MCF 10A (cell line): ENCODE results near the gene MAML2. TPM values are rescaled to one million over a fixed set of nuclear protein-coding genes. Genes with fewer than 3 reads are reported as not detected.

Experiments
- BruUV-seq: library from RNA; stranded (reverse); fragments of 400-500 nt; replicated peaks from 2 replicates; lab custom pipeline; 2021; lab: Mats Ljungman, UMichigan
- CTCF ChIA-PET: fragments of 300-600 bp; sonication (Branson Sonifier 250); formaldehyde crosslinking; extraction: SDS; loops from one replicate; lab custom pipeline; 2021; ENCODE audit warnings: antibody characterized with exemption, inconsistent platforms; lab: Yijun Ruan, JAX
- POLR2A ChIA-PET: fragments of 300-600, 350-650 bp; sonication (Branson Sonifier 250); formaldehyde crosslinking; extraction: SDS; loops from one replicate; lab custom pipeline; 2020; ENCODE audit warnings: antibody characterized with exemption, inconsistent platforms; lab: Yijun Ruan, JAX
- DNase-seq: peaks from one replicate; pipeline ENCODE4 v3.0.0-alpha.2; 2018; ENCODE audit not compliant: unreplicated experiment
- H3K27ac Mint-ChIP-seq: one replicate; pipeline ENCODE4 v1.8.0; 2022; ENCODE audit warnings: mild to moderate bottlenecking, low read depth, mixed read lengths; ENCODE audit not compliant: unreplicated experiment
- H3K27me3 Mint-ChIP-seq: one replicate; pipeline ENCODE4 v1.8.0; 2022; ENCODE audit warnings: mixed read lengths; ENCODE audit not compliant: insufficient read depth, unreplicated experiment
- H3K36me3 Mint-ChIP-seq: one replicate; pipeline ENCODE4 v1.8.0; 2022; ENCODE audit warnings: mild to moderate bottlenecking, moderate library complexity, mixed read lengths; ENCODE audit not compliant: insufficient read depth, unreplicated experiment
- H3K4me1 Mint-ChIP-seq: one replicate; pipeline ENCODE4 v1.8.0; 2022; ENCODE audit warnings: mixed read lengths; ENCODE audit not compliant: insufficient read depth, unreplicated experiment
- H3K4me3 Mint-ChIP-seq: one replicate; pipeline ENCODE4 v1.8.0; 2022; ENCODE audit warnings: mild to moderate bottlenecking, moderate library complexity, mixed read lengths; ENCODE audit not compliant: unreplicated experiment
- H3K9me3 Mint-ChIP-seq: one replicate; pipeline ENCODE4 v1.8.0; 2022; ENCODE audit warnings: mixed read lengths; ENCODE audit not compliant: unreplicated experiment
- CTCF ChIP-seq: fragments of 200-600 bp; IDR thresholded peaks from one replicate; pipeline ENCODE4 v1.8.0; 2022; ENCODE audit warnings: antibody characterized with exemption, mild to moderate bottlenecking; ENCODE audit not compliant: unreplicated experiment
- intact Hi-C: fragments of 100-400 bp; cut with micrococcal nuclease; formaldehyde crosslinking; loops from 2 replicates; pipeline ENCODE4 v1.14.1; 2022
- total RNA-seq: library from RNA; stranded (reverse); gene quantifications from 2 replicates; pipeline ENCODE4 v1.2.3, GENCODE V29; 2022

Gene MAML2
- total RNA-seq, 1 experiment from 2014 or later: 8.6 TPM

DNA sequence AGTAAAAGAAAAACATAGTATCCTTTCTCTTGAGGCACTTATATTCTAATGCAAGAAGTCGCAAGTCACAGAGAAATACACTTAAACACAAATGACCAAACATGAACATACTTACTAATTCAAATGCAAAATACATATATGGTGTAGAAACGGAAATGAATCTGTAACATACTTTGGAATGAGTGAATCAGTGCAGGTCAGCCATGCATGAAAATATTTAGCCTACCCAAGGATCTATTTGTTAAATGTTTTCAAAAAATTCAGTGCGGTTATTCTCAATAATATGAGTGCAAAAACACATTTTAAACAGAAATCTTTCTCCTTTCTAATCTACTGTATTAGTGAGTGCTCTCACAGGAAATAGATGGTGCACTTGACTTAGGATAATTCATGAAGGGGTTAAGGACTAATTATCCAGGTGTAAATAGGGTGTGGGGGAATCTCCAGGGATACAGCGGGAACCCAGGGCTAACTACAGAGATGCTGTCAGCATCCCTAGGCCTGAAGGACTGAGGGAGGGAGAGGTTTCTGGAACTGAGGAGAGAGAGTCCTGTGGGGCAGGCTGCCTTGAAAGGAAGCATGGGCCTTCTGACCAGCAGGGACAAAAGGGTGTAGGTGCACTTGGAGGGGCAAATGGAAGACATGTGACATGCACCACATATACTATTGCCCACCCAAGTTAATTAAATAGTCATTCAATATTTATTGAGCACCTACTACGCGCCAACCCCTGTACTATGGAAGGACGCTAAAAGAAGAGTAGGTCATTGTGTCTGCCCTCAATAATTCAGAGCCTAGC lies 139.2 kb downstream of the MAML2 start:
- intact Hi-C loops: no loop called here
- POLR2A ChIA-PET: interaction anchor here (0.6 to 1.2 kb wide), 3 partner anchors 22 to 39 kb away, joined by 4 read pairs; no protein-coding TSS in a partner anchor
- no peak for DNase-seq
- Mint-ChIP-seq H3K9me3 (no peaks in the 10 kb centered on the region), H3K27me3 (no peaks in the 10 kb centered on the region), H3K36me3 (no peaks in the 10 kb centered on the region), H3K4me3 (no peak overlapping the region), H3K4me1 (peaks cover 36% of the 10 kb centered on the region), H3K27ac (peak overlapping the region; percentile 33)
- CTCF ChIA-PET: interaction anchor here (0.7 to 0.8 kb wide), 2 partner anchors 10 to 65 kb away, joined by 3 read pairs; no protein-coding TSS in a partner anchor
- no TSS peak for BruUV-seq
- TF ChIP-seq CTCF: no peak

DNA sequence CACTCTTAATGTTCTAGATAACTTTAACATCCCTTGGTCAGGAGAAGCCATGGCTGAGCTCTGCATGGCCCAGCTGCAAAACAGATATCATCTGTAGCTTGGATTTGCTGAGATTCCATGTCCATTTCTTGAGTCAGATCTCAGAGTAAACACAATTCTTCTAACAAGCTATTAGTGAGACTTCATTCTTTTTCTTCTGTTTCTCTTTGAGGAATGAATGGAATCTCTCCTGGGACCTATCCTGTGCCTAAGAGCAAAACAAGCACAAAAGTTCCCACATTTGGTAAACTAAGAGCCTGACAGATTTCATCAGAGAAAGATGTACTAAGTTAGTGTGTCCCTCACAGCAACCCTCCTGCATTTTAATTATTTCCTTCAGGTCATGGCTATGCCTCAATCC lies 142.8 kb downstream of the MAML2 start:
- ChIA-PET POLR2A (interaction anchor here (0.6 to 1.8 kb wide), 6 partner anchors 14 to 60 kb away, joined by 3 to 5 read pairs (median 3); no protein-coding TSS in a partner anchor), CTCF (interaction anchor here (0.6 to 1.2 kb wide), 5 partner anchors 10 to 416 kb away, joined by 4 to 5 read pairs (median 4); no protein-coding TSS in a partner anchor)
- Mint-ChIP-seq H3K4me3 (no peak overlapping the region), H3K9me3 (no peaks in the 10 kb centered on the region), H3K4me1 (peaks cover 23% of the 10 kb centered on the region), H3K27ac (peak overlapping the region; percentile 82), H3K27me3 (no peaks in the 10 kb centered on the region), H3K36me3 (no peaks in the 10 kb centered on the region)
- peak; percentile 48 for DNase-seq
- intact Hi-C loops: no loop called here
- BruUV-seq: no TSS peak
- TF ChIP-seq CTCF: no peak

- ChIA-PET CTCF (no interaction called here), POLR2A (interaction anchor here (0.6 to 0.9 kb wide), 2 partner anchors 31 to 45 kb away, joined by 3 to 4 read pairs; no protein-coding TSS in a partner anchor)
- BruUV-seq: no TSS peak
- no peak overlapping the region for H3K4me3 Mint-ChIP-seq
- H3K27ac Mint-ChIP-seq: peak overlapping the region; percentile 82
- intact Hi-C loops: no loop called here
- no peaks in the 10 kb centered on the region for H3K36me3 Mint-ChIP-seq
- no peak for TF ChIP-seq CTCF
- peaks cover 23% of the 10 kb centered on the region for H3K4me1 Mint-ChIP-seq
- H3K27me3 Mint-ChIP-seq: no peaks in the 10 kb centered on the region
- H3K9me3 Mint-ChIP-seq: no peaks in the 10 kb centered on the region
- DNase-seq: peak; percentile 91
Observed at GRCh38 chr11:96199563-96200025, 143.4 kb downstream of the MAML2 start.
